A549 treated with DMSO at 1 μM for 4 hours (cell line): ENCODE measurements around the gene CDC42EP5. TPM values are rescaled to one million over a fixed set of nuclear protein-coding genes. Genes with fewer than 3 reads are reported as not detected.

Experiments used
- total RNA-seq: library from RNA; stranded (reverse); fragments of 200-300 nt; extraction: Qiagen RNA extraction; gene quantifications from 5 replicates; pipeline ENCODE4 v1.2.3, GENCODE V29; 2022; ENCODE audit warnings: low read depth

The CDC42EP5 gene
- not detected in 5 replicates for total RNA-seq

GRCh38 chr19:54473071-54473891, at the start of gene CDC42EP5:
TSS of gene CDC42EP5 (minus strand) at chr19:54473296. CDS start at chr19:54465547, 7,749 bp downstream.

GRCh38 chr19:54502518-54503048, 29.5 kb upstream of the CDC42EP5 start, which contains the start of gene LAIR2:
TSS of gene LAIR2 (plus strand) at chr19:54502831. CDS start at chr19:54502919, 88 bp downstream.

GRCh38 chr19:54463531-54464043, 9.5 kb downstream of the CDC42EP5 start, which contains the start of gene LENG9:
TSS of gene LENG9 (minus strand) at chr19:54463778. CDS start at chr19:54463526, 252 bp downstream.

GRCh38 chr19:54448774-54449700, 24.1 kb downstream of the CDC42EP5 start, which contains the start of gene LENG8:
TSS of gene LENG8 (plus strand) at chr19:54449199. CDS start at chr19:54451345, 2,146 bp downstream.

GRCh38 chr19:54415208-54415900, 57.7 kb downstream of the CDC42EP5 start, which contains the start of gene TTYH1:
TSS of gene TTYH1 (plus strand) at chr19:54415464. CDS start at chr19:54415553, 89 bp downstream.

Other genes with a start within 250 kb of the CDC42EP5 start
- not detected in 5 replicates for gene LILRA6, start 230.5 kb downstream of the CDC42EP5 start, total RNA-seq
- 0.02 TPM in 1 of 5 replicates, not detected in the others for gene LILRB5, start 216.0 kb downstream of the CDC42EP5 start, total RNA-seq
- gene LILRB2, start 192.2 kb downstream of the CDC42EP5 start, total RNA-seq = 0.05 to 0.09 TPM (median 0.05 TPM) in 4 of 5 replicates, not detected in the other
- not detected in 5 replicates for gene LILRA5, start 160.1 kb downstream of the CDC42EP5 start, total RNA-seq
- 0.08 TPM in 1 of 5 replicates, not detected in the others for gene LILRA4, start 134.1 kb downstream of the CDC42EP5 start, total RNA-seq
- 0.16 TPM in 1 of 5 replicates, not detected in the others for gene LAIR1, start 108.4 kb downstream of the CDC42EP5 start, total RNA-seq
- 0.14 to 0.34 TPM (median 0.25 TPM) in 4 of 5 replicates, not detected in the other for gene TTYH1, start 57.8 kb downstream of the CDC42EP5 start, total RNA-seq
- gene LENG8, start 24.1 kb downstream of the CDC42EP5 start, total RNA-seq = 69.7 to 124 TPM (median 109 TPM) in 5 replicates
- 5.4 to 8.0 TPM (median 6.7 TPM) in 5 replicates for gene LENG9, start 9.5 kb downstream of the CDC42EP5 start, total RNA-seq
- gene LAIR2, start 29.5 kb upstream of the CDC42EP5 start, total RNA-seq = not detected in 5 replicates
- gene LILRA2, start 100.5 kb upstream of the CDC42EP5 start, total RNA-seq = not detected in 5 replicates
- not detected in 5 replicates for gene LILRA1, start 120.3 kb upstream of the CDC42EP5 start, total RNA-seq
- 0.03 to 0.07 TPM in 2 of 5 replicates, not detected in the others for gene LILRB1, start 157.2 kb upstream of the CDC42EP5 start, total RNA-seq
- gene LILRB4, start 189.7 kb upstream of the CDC42EP5 start, total RNA-seq = not detected in 5 replicates